CD4-positive, alpha-beta T cell (primary cell): ENCODE results near the gene MYO1E. TPM values are rescaled to one million over a fixed set of nuclear protein-coding genes. Genes with fewer than 3 reads are reported as not detected.
A peak's percentile ranks its signal among the peaks of the same experiment; 100 is the strongest.

ENCODE experiments used
- ATAC-seq: fragments of 200-7000 bp; cut with Tn5 transposase; one replicate; pipeline ENCODE4 v1.10.0; 2022; ENCODE audit warnings: mild to moderate bottlenecking; ENCODE audit not compliant: poor library complexity
- CTCF ChIA-PET: fragments of 350-600 bp; sonication (Branson Sonifier 250); formaldehyde crosslinking; loops from one replicate; lab custom pipeline; 2021; ENCODE audit warnings: antibody characterized with exemption, inconsistent platforms; lab: Charles Lee
- POLR2A ChIA-PET: fragments of 350-600 bp; sonication (Branson Sonifier 250); formaldehyde crosslinking; loops from one replicate; lab custom pipeline; 2021; ENCODE audit warnings: antibody characterized with exemption, inconsistent platforms; lab: Charles Lee
- DNase-seq, 14 experiments: peaks; one replicate each; pipeline ENCODE4 v3.0.0-alpha.2; 2013 to 2020; ENCODE audit warnings: mixed read lengths in 2 of 14
- H3K27ac ChIP-seq, 2 donors: one replicate each; pipeline versions ENCODE4 v1.5.1 to v1.7.0; 2013; ENCODE audit warnings: low read length in 2 of 2, low read depth in 1 of 2, mild to moderate bottlenecking in 1 of 2
- H3K27me3 ChIP-seq, 2 experiments: 1 replicate in 1 of 2; 2 replicates in 1 of 2; pipeline versions ENCODE4 v1.6.1 to v1.7.0; 2013; ENCODE audit warnings: low read length in 2 of 2, control low read depth in 1 of 2, mild to moderate bottlenecking in 1 of 2, moderate library complexity in 1 of 2; ENCODE audit not compliant: insufficient read depth in 2 of 2, control insufficient read depth in 1 of 2
- H3K36me3 ChIP-seq: one replicate; pipeline ENCODE4 v1.6.1; 2013; ENCODE audit warnings: low read length, control low read depth; ENCODE audit not compliant: insufficient read depth
- H3K4me1 ChIP-seq: one replicate; pipeline ENCODE4 v1.6.1; 2013; ENCODE audit warnings: low read length, control low read depth; ENCODE audit not compliant: insufficient read depth
- H3K4me3 ChIP-seq: one replicate; pipeline ENCODE4 v1.5.1; 2013; ENCODE audit warnings: mild to moderate bottlenecking, low read length, moderate library complexity
- H3K9me3 ChIP-seq, 2 experiments: 1 replicate in 1 of 2; 2 replicates in 1 of 2; pipeline versions ENCODE4 v1.6.1 to v1.7.0; 2013; ENCODE audit warnings: low read length in 2 of 2, mild to moderate bottlenecking in 2 of 2, control low read depth in 1 of 2, moderate library complexity in 1 of 2; ENCODE audit not compliant: control insufficient read depth in 1 of 2, insufficient read depth in 1 of 2
- H3K27ac Mint-ChIP-seq: one replicate; pipeline ENCODE4 v1.8.0; 2020; ENCODE audit warnings: mixed read lengths
- H3K27me3 Mint-ChIP-seq: one replicate; pipeline ENCODE4 v1.8.0; 2021; ENCODE audit warnings: mixed read lengths
- H3K36me3 Mint-ChIP-seq: one replicate; pipeline ENCODE4 v1.8.0; 2021; ENCODE audit warnings: low read depth, mixed read lengths
- H3K4me1 Mint-ChIP-seq: one replicate; pipeline ENCODE4 v1.8.0; 2021; ENCODE audit warnings: low read depth, mixed read lengths
- H3K4me3 Mint-ChIP-seq: one replicate; pipeline ENCODE4 v1.8.0; 2020; ENCODE audit warnings: mild to moderate bottlenecking, mixed read lengths
- H3K9me3 Mint-ChIP-seq: one replicate; pipeline ENCODE4 v1.8.0; 2020; ENCODE audit warnings: mixed read lengths
- intact Hi-C, 2 experiments: fragments of 100-400 bp; cut with DNase I in 1 of 2; cut with micrococcal nuclease in 1 of 2; formaldehyde crosslinking; loops; one replicate each; pipeline versions ENCODE4 v1.15.1 to v1.9.0; 2023 to 2025; cut with DNase I, micrococcal nuclease
- total RNA-seq, 174 experiments: library from RNA in 2 of 174; stranded (reverse) in 2 of 174; gene quantifications; one replicate each; pipeline ENCODE4 v1.2.3 and lab custom pipeline; 2021 to 2026
- TF ChIP-seq, protein P1 (sequence below): fragments of 200-600 bp; IDR thresholded peaks from one replicate; pipeline ENCODE4 v1.8.0; 2022; ENCODE audit warnings: antibody characterized with exemption, mild to moderate bottlenecking

Gene MYO1E
- total RNA-seq, 2 experiments from 2014 or later = 0.59 to 0.63 TPM

DNA sequence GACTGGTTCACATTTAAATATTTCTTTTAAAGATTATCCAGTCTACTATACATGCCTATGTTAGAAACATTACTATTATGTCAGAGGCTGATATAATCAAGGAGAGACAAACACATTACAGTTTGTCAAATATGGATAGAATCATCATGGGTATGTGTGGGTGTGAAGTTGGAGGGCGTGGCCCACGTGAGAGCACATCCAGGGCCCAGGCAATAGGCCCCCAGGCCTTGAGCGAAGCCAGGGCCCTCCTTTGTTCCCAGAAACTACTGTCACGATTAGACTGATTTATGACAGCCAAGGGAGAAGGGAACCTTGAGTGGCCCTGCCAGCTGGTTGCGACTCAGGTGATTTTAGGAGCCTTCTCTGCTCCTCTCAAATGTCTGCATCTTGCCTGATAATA is 193.0 kb downstream of the MYO1E start:
- no peaks in the 10 kb centered on the region for H3K9me3 Mint-ChIP-seq

DNA sequence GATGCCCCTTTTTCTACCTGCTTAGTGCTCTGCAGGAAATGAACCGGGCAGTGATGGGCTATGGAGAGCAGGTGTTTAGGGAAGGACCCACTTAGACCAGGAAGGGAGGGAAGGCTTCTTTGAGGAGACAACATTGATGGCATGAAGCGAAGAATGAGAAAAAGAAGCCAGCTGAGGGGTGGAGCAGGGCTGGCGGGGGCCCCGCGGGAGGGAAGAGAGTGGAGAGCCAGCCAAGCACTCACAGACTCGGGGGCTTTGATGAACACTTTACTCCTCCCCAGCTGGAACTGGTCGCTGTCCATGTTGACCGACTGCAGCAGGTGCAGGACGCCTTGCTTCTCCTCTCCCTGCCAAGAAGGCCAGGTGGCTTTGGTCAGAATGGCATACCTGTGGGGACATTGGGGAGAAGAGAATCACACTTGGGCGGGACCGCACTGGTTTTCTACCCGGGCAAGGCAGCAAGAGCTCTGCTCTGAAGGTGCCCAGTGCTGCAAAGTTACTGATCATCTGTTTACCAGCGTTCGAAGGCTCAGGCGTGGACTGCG is 194.4 kb downstream of the MYO1E start:
- Histone ChIP-seq H3K4me3 (no peak overlapping the region), H3K27ac (peak overlapping the region in 1 of 2 donors; percentile 49), H3K27me3 (no peaks in the 10 kb centered on the region), H3K9me3 (peaks cover 5 to 9% of the 10 kb centered on the region in 2 experiments), H3K4me1 (no peaks in the 10 kb centered on the region), H3K36me3 (no peaks in the 10 kb centered on the region)
- Mint-ChIP-seq H3K9me3 (no peaks in the 10 kb centered on the region), H3K27me3 (peaks cover 29% of the 10 kb centered on the region), H3K4me3 (no peak overlapping the region), H3K4me1 (no peaks in the 10 kb centered on the region), H3K27ac (no peak overlapping the region), H3K36me3 (no peaks in the 10 kb centered on the region)
- CTCF ChIA-PET = no interaction called here
- POLR2A ChIA-PET = no interaction called here
- TF ChIP-seq, protein P1, sequence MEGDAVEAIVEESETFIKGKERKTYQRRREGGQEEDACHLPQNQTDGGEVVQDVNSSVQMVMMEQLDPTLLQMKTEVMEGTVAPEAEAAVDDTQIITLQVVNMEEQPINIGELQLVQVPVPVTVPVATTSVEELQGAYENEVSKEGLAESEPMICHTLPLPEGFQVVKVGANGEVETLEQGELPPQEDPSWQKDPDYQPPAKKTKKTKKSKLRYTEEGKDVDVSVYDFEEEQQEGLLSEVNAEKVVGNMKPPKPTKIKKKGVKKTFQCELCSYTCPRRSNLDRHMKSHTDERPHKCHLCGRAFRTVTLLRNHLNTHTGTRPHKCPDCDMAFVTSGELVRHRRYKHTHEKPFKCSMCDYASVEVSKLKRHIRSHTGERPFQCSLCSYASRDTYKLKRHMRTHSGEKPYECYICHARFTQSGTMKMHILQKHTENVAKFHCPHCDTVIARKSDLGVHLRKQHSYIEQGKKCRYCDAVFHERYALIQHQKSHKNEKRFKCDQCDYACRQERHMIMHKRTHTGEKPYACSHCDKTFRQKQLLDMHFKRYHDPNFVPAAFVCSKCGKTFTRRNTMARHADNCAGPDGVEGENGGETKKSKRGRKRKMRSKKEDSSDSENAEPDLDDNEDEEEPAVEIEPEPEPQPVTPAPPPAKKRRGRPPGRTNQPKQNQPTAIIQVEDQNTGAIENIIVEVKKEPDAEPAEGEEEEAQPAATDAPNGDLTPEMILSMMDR = no peak
- ATAC-seq (no peak), DNase-seq (no peak)
- intact Hi-C loops = loop anchor here (5.0 to 10.0 kb wide), 2 partner anchors 314 to 317 kb away; no protein-coding TSS in a partner anchor

More for the DNA sequence above, 193.0 kb downstream of the MYO1E start:
- H3K4me3 Mint-ChIP-seq = no peak overlapping the region
- H3K36me3 Mint-ChIP-seq = no peaks in the 10 kb centered on the region
- ChIA-PET CTCF (interaction anchor here (0.6 kb wide), 1 partner anchor 349 kb away, joined by 3 read pairs; no protein-coding TSS in a partner anchor), POLR2A (no interaction called here)
- no peak for DNase-seq
- peaks cover 25% of the 10 kb centered on the region for H3K27me3 Mint-ChIP-seq
- no peaks in the 10 kb centered on the region for H3K4me1 Mint-ChIP-seq
- Histone ChIP-seq H3K36me3 (no peaks in the 10 kb centered on the region), H3K27me3 (no peaks in the 10 kb centered on the region), H3K4me3 (no peak overlapping the region), H3K4me1 (no peaks in the 10 kb centered on the region), H3K27ac (no peak overlapping the region), H3K9me3 (peaks cover 5 to 9% of the 10 kb centered on the region in 2 experiments)
- TF ChIP-seq, protein P1 = no peak
- no peak for ATAC-seq
- intact Hi-C loops = loop anchor here (5.0 to 10.0 kb wide), 2 partner anchors 313 to 315 kb away; no protein-coding TSS in a partner anchor
- no peak overlapping the region for H3K27ac Mint-ChIP-seq

DNA sequence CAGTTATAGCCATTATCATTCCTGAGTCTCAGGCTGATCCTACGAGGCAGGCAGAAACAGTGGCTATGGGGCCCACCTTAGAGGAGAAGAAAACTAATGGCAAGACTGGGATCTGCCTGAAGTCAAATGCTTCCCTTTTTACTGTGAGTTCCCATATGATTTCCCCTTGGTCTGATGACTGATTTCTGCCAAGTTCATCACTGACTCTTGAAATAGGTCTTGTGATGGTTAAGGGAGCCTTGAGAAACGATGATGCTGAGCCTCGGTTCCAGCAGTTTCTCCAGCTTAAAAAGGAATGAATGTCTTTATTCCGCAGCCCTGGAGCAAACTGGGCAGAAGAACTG is 195.4 kb downstream of the MYO1E start:
- H3K27ac Mint-ChIP-seq = no peak overlapping the region
- Histone ChIP-seq H3K27ac (peak overlapping the region in 1 of 2 donors; percentile 49), H3K4me3 (no peak overlapping the region), H3K36me3 (no peaks in the 10 kb centered on the region), H3K27me3 (no peaks in the 10 kb centered on the region), H3K4me1 (no peaks in the 10 kb centered on the region), H3K9me3 (peaks cover 4 to 5% of the 10 kb centered on the region in 2 experiments)
- no peaks in the 10 kb centered on the region for H3K4me1 Mint-ChIP-seq
- H3K9me3 Mint-ChIP-seq = no peaks in the 10 kb centered on the region
- ATAC-seq (no peak), DNase-seq (peak in 2 of 14 experiments; percentile 51 to 59)
- H3K27me3 Mint-ChIP-seq = peaks cover 29% of the 10 kb centered on the region
- ChIA-PET POLR2A (no interaction called here), CTCF (no interaction called here)
- H3K36me3 Mint-ChIP-seq = no peaks in the 10 kb centered on the region
- intact Hi-C loops = loop anchor here (5.0 to 10.0 kb wide), 2 partner anchors 315 to 318 kb away; no protein-coding TSS in a partner anchor
- H3K4me3 Mint-ChIP-seq = no peak overlapping the region
- TF ChIP-seq, protein P1 = no peak
